ENCODE measurements around the gene CPLX3. TPM values are rescaled to one million over a fixed set of nuclear protein-coding genes. Genes with fewer than 3 reads are reported as not detected.

Gene CPLX3
- 0.07 TPM in 1 of 5 replicates, not detected in the others for total RNA-seq (2022; extraction: Qiagen RNA extraction; ENCODE audit: low read depth)

DNA sequence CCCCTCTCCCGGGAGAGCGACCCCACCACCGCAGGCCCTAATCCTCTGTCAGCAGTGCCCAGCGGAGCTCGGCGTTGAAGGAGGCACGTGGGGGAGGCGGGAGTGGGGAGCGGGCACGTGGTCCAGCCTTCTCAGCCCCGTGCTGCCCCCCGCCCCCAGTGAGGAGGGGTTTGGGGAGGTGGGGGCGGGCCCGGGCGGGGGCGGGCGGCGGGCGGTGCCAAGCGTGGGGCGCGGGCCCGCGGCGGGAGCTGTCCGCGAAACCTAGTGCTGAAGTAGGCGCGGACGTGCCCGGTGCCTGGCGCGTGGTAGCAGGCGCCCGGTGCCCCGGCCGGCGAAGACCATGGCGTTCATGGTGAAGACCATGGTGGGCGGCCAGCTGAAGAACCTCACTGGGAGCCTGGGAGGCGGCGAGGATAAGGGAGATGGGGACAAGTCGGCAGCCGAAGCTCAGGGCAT is at the start of gene CPLX3:
Gene CPLX3, plus strand, starts transcription at position 264 of the 456 bp plus-strand sequence. Its CDS starts 77 bp downstream, at position 341.

DNA sequence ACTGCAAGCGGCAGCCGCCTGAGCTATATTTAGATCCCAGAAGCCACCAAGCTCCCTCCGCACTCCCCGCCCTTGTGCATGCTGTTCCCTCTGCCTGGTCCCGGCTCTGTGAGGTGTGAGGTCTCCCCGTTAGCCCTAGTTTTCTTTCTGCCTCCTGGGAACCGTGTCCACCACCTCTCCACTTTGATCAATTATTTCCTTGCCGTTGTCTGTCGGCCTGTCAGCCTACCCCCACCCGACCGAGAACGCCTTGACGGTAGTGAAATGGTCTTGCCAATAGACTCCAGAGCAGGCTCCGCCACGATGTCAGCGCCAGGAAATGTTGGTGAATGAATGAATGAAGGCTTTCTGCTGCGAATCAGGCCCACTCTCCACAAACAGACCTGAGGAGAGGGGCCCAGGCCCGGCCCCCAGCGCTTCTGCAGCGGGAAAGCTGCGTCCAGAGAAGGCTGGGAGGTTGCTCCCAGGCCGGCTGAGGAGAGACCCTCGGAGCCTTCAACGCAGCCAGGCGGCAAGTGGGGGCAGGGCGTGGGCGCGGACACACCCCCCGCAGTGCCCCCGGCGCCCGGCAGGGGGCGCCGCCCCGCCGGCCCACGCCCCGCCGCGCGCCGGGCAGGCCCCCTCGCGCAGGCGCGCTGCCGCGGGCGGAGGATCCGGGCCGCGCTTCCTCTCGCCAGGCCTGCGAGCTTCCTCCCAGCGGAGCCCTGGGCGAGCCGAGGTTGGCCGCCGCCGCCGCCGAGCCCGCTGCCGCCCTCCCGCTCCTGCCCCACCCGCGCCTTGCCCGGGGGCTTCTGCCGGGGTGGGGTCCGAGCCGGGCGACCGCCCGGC is 44.8 kb upstream of the CPLX3 start, which contains the start of gene CSK:
Gene CSK, plus strand, starts transcription at position 650 of the 828 bp plus-strand sequence. CDS start 16,218 bp downstream, outside the sequence.

GRCh38 chr15:74812533-74812932 is 13.9 kb upstream of the CPLX3 start, which contains the start of gene LMAN1L:
Gene LMAN1L, plus strand, starts transcription at chr15:74812835. Its CDS starts 20 bp downstream, at chr15:74812855.

GRCh38 chr15:74842581-74843444 is 16.4 kb downstream of the CPLX3 start, which contains the start of gene ULK3:
Gene ULK3, minus strand, starts transcription at chr15:74843156. Its CDS starts 51 bp downstream, at chr15:74843105.

DNA sequence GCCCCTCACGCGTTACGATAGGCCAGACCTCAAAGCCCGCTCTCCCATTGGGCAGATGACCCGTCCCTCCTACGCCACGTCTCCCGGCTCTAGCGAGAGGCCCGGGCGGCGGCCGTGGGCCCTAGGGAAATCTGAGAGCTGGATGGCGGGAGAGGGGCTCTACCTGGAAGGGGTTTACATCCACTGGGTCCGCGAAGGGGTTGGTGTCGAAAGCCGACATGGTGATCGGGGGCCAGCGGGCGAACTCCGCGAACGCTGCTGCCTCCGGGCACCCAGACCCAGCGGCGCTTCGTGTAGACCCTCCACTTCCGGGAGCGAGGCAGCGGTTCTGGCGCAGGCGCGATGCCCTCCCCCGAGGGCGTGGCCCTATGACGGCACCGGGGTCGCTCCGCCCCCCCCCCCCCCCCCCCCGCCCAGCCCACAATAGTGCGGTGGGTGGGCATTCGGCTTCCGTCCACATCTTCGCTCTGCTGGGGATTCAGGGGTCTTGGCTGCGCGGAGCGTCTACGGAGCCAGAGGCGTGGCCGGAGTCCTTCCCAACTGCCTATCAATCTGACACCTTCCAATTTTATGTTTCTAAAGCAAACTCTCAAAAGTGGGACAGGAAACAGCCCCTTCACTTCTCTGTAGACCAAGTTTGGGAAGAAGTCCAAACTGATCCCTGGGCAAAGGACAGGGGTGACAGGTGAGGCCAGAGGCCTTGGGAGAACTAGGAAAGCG is 46.8 kb downstream of the CPLX3 start, which contains the start of gene SCAMP2:
Gene SCAMP2, minus strand, starts transcription at position 330 of the 720 bp plus-strand sequence. Its CDS starts 110 bp downstream, at position 220.

Other genes starting within 250 kb of the CPLX3 start
- gene CLK3, start 210.8 kb upstream of the CPLX3 start, total RNA-seq (2022; extraction: Qiagen RNA extraction; ENCODE audit: low read depth), result 35.2 to 40.6 TPM (median 36.7 TPM) in 5 replicates
- 17.9 to 22.5 TPM (median 20.1 TPM) in 5 replicates for gene EDC3, start 130.6 kb upstream of the CPLX3 start, total RNA-seq (2022; extraction: Qiagen RNA extraction; ENCODE audit: low read depth)
- 1.4 to 2.1 TPM (median 1.8 TPM) in 5 replicates for gene CYP1A1, start 101.1 kb upstream of the CPLX3 start, total RNA-seq (2022; extraction: Qiagen RNA extraction; ENCODE audit: low read depth)
- gene CYP1A2, start 77.8 kb upstream of the CPLX3 start, total RNA-seq (2022; extraction: Qiagen RNA extraction; ENCODE audit: low read depth), result not detected in 5 replicates
- 47.1 to 73.2 TPM (median 65.0 TPM) in 5 replicates for gene CSK, start 44.5 kb upstream of the CPLX3 start, total RNA-seq (2022; extraction: Qiagen RNA extraction; ENCODE audit: low read depth)
- gene LMAN1L, start 13.8 kb upstream of the CPLX3 start, total RNA-seq (2022; extraction: Qiagen RNA extraction; ENCODE audit: low read depth), result not detected in 5 replicates
- gene ULK3, start 16.5 kb downstream of the CPLX3 start, total RNA-seq (2022; extraction: Qiagen RNA extraction; ENCODE audit: low read depth), result 22.1 to 39.8 TPM (median 34.1 TPM) in 5 replicates
- 48.5 to 73.4 TPM (median 68.1 TPM) in 5 replicates for gene SCAMP2, start 46.7 kb downstream of the CPLX3 start, total RNA-seq (2022; extraction: Qiagen RNA extraction; ENCODE audit: low read depth)
- gene MPI, start 63.4 kb downstream of the CPLX3 start, total RNA-seq (2022; extraction: Qiagen RNA extraction; ENCODE audit: low read depth), result 28.1 to 34.6 TPM (median 31.0 TPM) in 5 replicates
- 30.5 to 42.8 TPM (median 38.0 TPM) in 5 replicates for gene FAM219B, start 80.2 kb downstream of the CPLX3 start, total RNA-seq (2022; extraction: Qiagen RNA extraction; ENCODE audit: low read depth)
- 535 to 602 TPM (median 542 TPM) in 5 replicates for gene COX5A, start 111.4 kb downstream of the CPLX3 start, total RNA-seq (2022; extraction: Qiagen RNA extraction; ENCODE audit: low read depth)
- gene RPP25, start 130.1 kb downstream of the CPLX3 start, total RNA-seq (2022; extraction: Qiagen RNA extraction; ENCODE audit: low read depth), result 20.2 to 29.5 TPM (median 28.6 TPM) in 5 replicates
- 9.3 to 13.3 TPM (median 11.7 TPM) in 5 replicates for gene SCAMP5, start 168.9 kb downstream of the CPLX3 start, total RNA-seq (2022; extraction: Qiagen RNA extraction; ENCODE audit: low read depth)
- 12.9 to 21.8 TPM (median 19.3 TPM) in 5 replicates for gene PPCDC, start 197.0 kb downstream of the CPLX3 start, total RNA-seq (2022; extraction: Qiagen RNA extraction; ENCODE audit: low read depth)

Data from A549 treated with ZK216348 at 1 μM for 4 hours (cell line).